OCI-LY1 (cell line): ENCODE measurements around the gene L3MBTL4.

Experiments
- EZH2 ChIP-seq: fragments of 200-600 bp; sonication (generic), shearing (Covaris generic); IDR thresholded peaks from 2 replicates; pipeline ENCODE4 v1.8.0; 2017; ENCODE audit warnings: borderline replicate concordance, mixed run types, mild to moderate bottlenecking, antibody characterized with exemption, low read length, moderate library complexity, mixed read lengths
- TF ChIP-seq, protein P1 (sequence below): fragments of 200-600 bp; sonication (generic), shearing (Covaris generic); IDR thresholded peaks from 2 replicates; pipeline ENCODE4 v1.5.1; 2017; ENCODE audit warnings: mild to moderate bottlenecking, antibody characterized with exemption, low read length, moderate library complexity, mixed read lengths

DNA sequence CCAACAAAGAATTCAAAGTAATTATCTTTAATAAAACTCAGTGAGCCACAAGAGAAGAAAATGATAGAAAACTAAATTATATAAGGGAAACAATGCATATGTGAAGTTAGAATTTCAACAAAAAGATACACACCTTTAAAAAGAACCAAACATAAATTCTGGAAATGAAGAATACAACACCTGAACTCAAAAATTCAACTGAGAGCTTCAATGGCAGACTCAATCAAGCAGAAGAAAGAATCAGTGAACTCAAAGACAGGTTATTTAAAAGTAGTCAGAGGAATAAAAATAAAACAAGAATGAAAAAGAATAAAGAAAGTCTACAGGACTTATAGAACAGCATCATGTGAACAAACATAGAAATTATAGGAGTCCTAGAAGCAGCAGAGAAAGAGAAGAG, 73.4 kb downstream of the L3MBTL4 start:
- TF ChIP-seq, protein P1, sequence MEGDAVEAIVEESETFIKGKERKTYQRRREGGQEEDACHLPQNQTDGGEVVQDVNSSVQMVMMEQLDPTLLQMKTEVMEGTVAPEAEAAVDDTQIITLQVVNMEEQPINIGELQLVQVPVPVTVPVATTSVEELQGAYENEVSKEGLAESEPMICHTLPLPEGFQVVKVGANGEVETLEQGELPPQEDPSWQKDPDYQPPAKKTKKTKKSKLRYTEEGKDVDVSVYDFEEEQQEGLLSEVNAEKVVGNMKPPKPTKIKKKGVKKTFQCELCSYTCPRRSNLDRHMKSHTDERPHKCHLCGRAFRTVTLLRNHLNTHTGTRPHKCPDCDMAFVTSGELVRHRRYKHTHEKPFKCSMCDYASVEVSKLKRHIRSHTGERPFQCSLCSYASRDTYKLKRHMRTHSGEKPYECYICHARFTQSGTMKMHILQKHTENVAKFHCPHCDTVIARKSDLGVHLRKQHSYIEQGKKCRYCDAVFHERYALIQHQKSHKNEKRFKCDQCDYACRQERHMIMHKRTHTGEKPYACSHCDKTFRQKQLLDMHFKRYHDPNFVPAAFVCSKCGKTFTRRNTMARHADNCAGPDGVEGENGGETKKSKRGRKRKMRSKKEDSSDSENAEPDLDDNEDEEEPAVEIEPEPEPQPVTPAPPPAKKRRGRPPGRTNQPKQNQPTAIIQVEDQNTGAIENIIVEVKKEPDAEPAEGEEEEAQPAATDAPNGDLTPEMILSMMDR, result no peak
- TF ChIP-seq EZH2, result no peak
